Osteoblast (primary cell): ENCODE measurements around the gene GNG12. TPM values are rescaled to one million over a fixed set of nuclear protein-coding genes. Genes with fewer than 3 reads are reported as not detected.

Experiments
- DNase-seq: peaks from one replicate; pipeline ENCODE4 v3.0.0; 2011; ENCODE audit warnings: low spot score, mixed read lengths; ENCODE audit not compliant: insufficient read length; ENCODE audit errors: missing footprints
- H2AFZ ChIP-seq: 2 replicates; pipeline ENCODE4 v1.6.0; 2011; ENCODE audit warnings: mild to moderate bottlenecking, low read length
- H3K27ac ChIP-seq: 2 replicates; pipeline ENCODE4 v1.5.1; 2011; ENCODE audit warnings: mild to moderate bottlenecking, low read depth, low read length, moderate library complexity
- H3K27me3 ChIP-seq: 2 replicates; pipeline ENCODE4 v1.6.0; 2012; ENCODE audit warnings: mild to moderate bottlenecking, control low read depth, inconsistent platforms, low read length, moderate library complexity; ENCODE audit not compliant: insufficient read depth
- H3K36me3 ChIP-seq: 2 replicates; pipeline ENCODE4 v1.5.1; 2011; ENCODE audit warnings: mild to moderate bottlenecking, low read length, control low read depth, moderate library complexity; ENCODE audit not compliant: insufficient read depth
- H3K4me1 ChIP-seq: 2 replicates; pipeline ENCODE4 v1.5.1; 2011; ENCODE audit warnings: mild to moderate bottlenecking, low read length, control low read depth, moderate library complexity; ENCODE audit not compliant: insufficient read depth
- H3K4me2 ChIP-seq: 2 replicates; pipeline ENCODE4 v1.6.0; 2011; ENCODE audit warnings: mild to moderate bottlenecking, low read length; ENCODE audit not compliant: insufficient read depth
- H3K4me3 ChIP-seq: fragments of 200-600 bp; sonication (generic); 3 replicates; pipeline ENCODE4 v1.5.1; 2012; ENCODE audit warnings: mild to moderate bottlenecking, low read length, inconsistent platforms; ENCODE audit not compliant: insufficient read depth
- H3K79me2 ChIP-seq: 2 replicates; pipeline ENCODE4 v1.6.0; 2012; ENCODE audit warnings: mild to moderate bottlenecking, low read length, control low read depth, inconsistent platforms; ENCODE audit not compliant: insufficient read depth
- H3K9me3 ChIP-seq: 2 replicates; pipeline ENCODE4 v1.5.1; 2011; ENCODE audit warnings: low read depth, low read length, control low read depth
- H4K20me1 ChIP-seq: 2 replicates; pipeline ENCODE4 v1.6.0; 2012; ENCODE audit warnings: mild to moderate bottlenecking, low read length, control low read depth; ENCODE audit not compliant: insufficient read depth
- CTCF ChIP-seq: IDR thresholded peaks from 2 replicates; pipeline ENCODE4 v1.5.1; 2011; ENCODE audit warnings: mild to moderate bottlenecking, low read depth, low read length, moderate library complexity; ENCODE audit errors: extremely low read depth
- total RNA-seq: library from RNA; depleted of rRNA; stranded (reverse); fragments of >200 nt; gene quantifications from 2 replicates; pipeline ENCODE4 v1.2.3, GENCODE V29; 2012

Gene GNG12
- total RNA-seq, 1 donor, result 219 TPM

GRCh38 chr1:67677930-67678329, 155.3 kb downstream of the GNG12 start:
- no peaks in the 10 kb centered on the region for H4K20me1 ChIP-seq
- no peak for DNase-seq
- peak overlapping the region; percentile 18 for H2AFZ ChIP-seq
- no peak overlapping the region for H3K4me3 ChIP-seq
- peaks cover 15% of the 10 kb centered on the region for H3K4me1 ChIP-seq
- H3K27ac ChIP-seq, result no peak overlapping the region
- no peaks in the 10 kb centered on the region for H3K9me3 ChIP-seq
- no peaks in the 10 kb centered on the region for H3K79me2 ChIP-seq
- no peak for TF ChIP-seq CTCF
- no peaks in the 10 kb centered on the region for H3K36me3 ChIP-seq
- no peaks in the 10 kb centered on the region for H3K27me3 ChIP-seq
- no peak overlapping the region for H3K4me2 ChIP-seq

GRCh38 chr1:67677408-67677807, 155.9 kb downstream of the GNG12 start:
- Histone ChIP-seq H3K4me3 (no peak overlapping the region), H3K27me3 (no peaks in the 10 kb centered on the region), H3K79me2 (no peaks in the 10 kb centered on the region), H3K27ac (no peak overlapping the region), H2AFZ (no peak overlapping the region), H3K9me3 (no peaks in the 10 kb centered on the region), H3K36me3 (no peaks in the 10 kb centered on the region), H4K20me1 (no peaks in the 10 kb centered on the region), H3K4me2 (no peak overlapping the region), H3K4me1 (peaks cover 12% of the 10 kb centered on the region)
- DNase-seq, result no peak
- TF ChIP-seq CTCF, result no peak

DNA sequence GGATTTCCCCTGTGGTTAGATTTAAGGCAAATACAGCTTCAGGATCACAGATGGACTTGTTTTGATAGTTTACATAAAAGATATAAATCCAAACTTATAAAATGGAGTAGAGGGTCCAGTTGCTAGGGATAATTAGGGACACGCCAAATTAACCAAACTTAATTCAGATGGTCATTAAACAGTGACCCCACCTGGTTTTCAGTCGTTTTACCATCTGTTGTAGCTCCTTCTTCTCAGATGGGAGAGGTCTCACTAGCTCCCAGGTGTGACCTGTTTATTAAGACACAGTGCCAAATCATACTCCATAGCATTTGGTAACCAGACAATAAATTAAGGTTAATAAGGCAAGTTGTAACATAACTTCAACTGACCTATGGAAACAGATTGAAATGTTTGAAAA, 156.3 kb downstream of the GNG12 start:
- Histone ChIP-seq H3K4me3 (no peak overlapping the region), H3K27me3 (no peaks in the 10 kb centered on the region), H2AFZ (no peak overlapping the region), H3K27ac (no peak overlapping the region), H3K36me3 (no peaks in the 10 kb centered on the region), H3K9me3 (no peaks in the 10 kb centered on the region), H3K4me2 (no peak overlapping the region), H3K4me1 (peaks cover 9% of the 10 kb centered on the region), H4K20me1 (no peaks in the 10 kb centered on the region), H3K79me2 (no peaks in the 10 kb centered on the region)
- no peak for DNase-seq
- no peak for TF ChIP-seq CTCF

DNA sequence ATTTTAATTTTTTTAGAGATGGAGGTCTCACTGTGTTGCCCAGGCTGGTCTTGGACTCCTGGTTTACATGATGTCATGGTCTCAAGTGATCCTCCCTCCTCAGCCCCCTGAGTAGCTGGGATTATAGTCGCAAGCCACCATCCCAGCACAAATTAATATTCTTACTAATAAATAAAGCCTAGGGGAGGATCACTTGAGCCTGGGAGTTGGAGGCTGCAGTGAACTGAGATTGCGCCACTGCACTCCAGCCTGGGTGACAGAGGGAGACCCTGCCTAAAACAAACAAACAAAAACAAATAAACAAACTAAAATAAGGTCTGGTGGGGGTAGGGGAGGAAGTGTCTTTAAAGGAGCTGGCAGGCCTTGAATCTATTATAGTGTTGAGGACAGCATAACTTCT, 157.0 kb downstream of the GNG12 start:
- H4K20me1 ChIP-seq, result no peaks in the 10 kb centered on the region
- no peak overlapping the region for H3K27ac ChIP-seq
- no peak for DNase-seq

More for the DNA sequence above, 157.0 kb downstream of the GNG12 start:
- TF ChIP-seq CTCF, result no peak
- Histone ChIP-seq H3K4me2 (no peak overlapping the region), H3K4me1 (peaks cover 7% of the 10 kb centered on the region), H3K36me3 (no peaks in the 10 kb centered on the region), H3K4me3 (no peak overlapping the region), H2AFZ (no peak overlapping the region), H3K27me3 (no peaks in the 10 kb centered on the region), H3K9me3 (no peaks in the 10 kb centered on the region), H3K79me2 (no peaks in the 10 kb centered on the region)
